ENCODE measurements around the gene TAF4B.

Gene TAF4B

DNA sequence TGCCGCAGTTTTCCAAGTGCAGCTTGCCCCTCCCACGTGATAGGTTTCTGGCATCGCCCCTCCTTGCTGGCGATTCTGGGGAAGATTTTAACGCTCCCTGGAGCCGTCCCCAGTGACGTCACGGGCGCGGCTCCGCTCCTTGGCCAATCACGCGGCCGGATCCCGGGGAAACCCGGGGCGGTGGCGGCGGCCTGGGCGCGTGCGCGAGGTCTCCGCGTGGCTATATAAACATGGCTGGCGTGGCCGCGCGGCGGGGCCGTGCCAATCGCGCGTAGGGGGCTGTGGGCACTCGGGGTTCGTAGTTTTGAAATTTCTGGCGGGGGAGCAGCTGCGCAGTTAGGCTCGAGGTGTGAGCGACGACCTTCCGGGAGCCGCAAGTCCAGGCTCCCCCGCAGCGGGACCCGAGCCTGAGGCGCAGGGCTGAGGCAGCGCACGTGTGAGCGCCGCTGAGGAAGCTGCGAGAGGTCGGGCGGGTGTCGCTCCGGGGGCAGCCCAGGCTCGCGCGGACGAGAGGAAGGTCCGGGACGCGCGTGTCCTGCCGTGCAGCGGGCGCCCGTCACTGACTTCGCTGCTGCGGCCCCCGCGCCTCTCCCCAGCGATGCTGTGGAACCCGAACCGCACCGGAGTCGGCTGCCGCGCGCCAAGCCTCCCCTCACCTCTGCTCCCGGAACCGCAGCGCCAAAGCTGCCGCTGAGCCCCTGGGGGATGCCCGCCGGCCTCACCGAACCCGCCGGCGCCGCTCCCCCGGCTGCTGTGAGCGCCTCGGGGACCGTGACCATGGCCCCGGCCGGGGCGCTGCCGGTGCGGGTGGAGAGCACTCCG, at the start of gene TAF4B (continued):
- peak; percentile 88 for TF ChIP-seq PRDM10 (tag by site-specific recombination; IDR thresholded peaks at IDR 0.05)
- peak; percentile 61; the same call in 1 of the 2 replicates for TF ChIP-seq BCL11B (tag by site-specific recombination; IDR thresholded peaks at IDR 0.05; ENCODE audit: low read depth)
- peak; percentile 79 for TF ChIP-seq ZFHX2 (tag by site-specific recombination; conservative IDR thresholded peaks at IDR 0.05)
- no peak for TF ChIP-seq BCL11A (tag by site-specific recombination; IDR thresholded peaks at IDR 0.05; ENCODE audit: low read depth)
- TF ChIP-seq ZBTB21 (tag by site-specific recombination; IDR thresholded peaks at IDR 0.05): peak; percentile 78
- TF ChIP-seq ZNF394 (tag by site-specific recombination; IDR thresholded peaks at IDR 0.05; ENCODE audit: borderline replicate concordance): no peak; the same call in 1 of the 2 replicates
- TF ChIP-seq ZBTB20 (tag by site-specific recombination; IDR thresholded peaks at IDR 0.05): peak; percentile 47; the same call in 1 of the 2 replicates
- peak; percentile 40 for TF ChIP-seq ZBTB8A (tag by site-specific recombination; IDR thresholded peaks at IDR 0.05)
- TF ChIP-seq ZFP3 (tag by site-specific recombination; IDR thresholded peaks at IDR 0.05; ENCODE audit: low read depth): no peak
- no peak for TF ChIP-seq HOXA7 (CRISPR knock-in tag; IDR thresholded peaks at IDR 0.05; ENCODE audit: borderline replicate concordance)
- TF ChIP-seq ZNF37A (tag by site-specific recombination; IDR thresholded peaks at IDR 0.05): no peak
- TF ChIP-seq YY1 (tag by site-specific recombination; IDR thresholded peaks at IDR 0.05): 0 out of 2 replicates have a peak, but pooled peaks have one; percentile 45
- no peak for TF ChIP-seq ZNF138 (tag by site-specific recombination; IDR thresholded peaks at IDR 0.05; ENCODE audit: borderline replicate concordance)
- TF ChIP-seq, protein P1, sequence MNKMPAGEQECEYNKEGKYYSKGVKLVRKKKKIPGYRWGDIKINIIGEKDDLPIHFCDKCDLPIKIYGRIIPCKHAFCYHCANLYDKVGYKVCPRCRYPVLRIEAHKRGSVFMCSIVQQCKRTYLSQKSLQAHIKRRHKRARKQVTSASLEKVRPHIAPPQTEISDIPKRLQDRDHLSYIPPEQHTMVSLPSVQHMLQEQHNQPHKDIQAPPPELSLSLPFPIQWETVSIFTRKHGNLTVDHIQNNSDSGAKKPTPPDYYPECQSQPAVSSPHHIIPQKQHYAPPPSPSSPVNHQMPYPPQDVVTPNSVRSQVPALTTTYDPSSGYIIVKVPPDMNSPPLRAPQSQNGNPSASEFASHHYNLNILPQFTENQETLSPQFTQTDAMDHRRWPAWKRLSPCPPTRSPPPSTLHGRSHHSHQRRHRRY (tag by site-specific recombination; IDR thresholded peaks at IDR 0.05): no peak
- 0 out of 2 replicates have a peak, but pooled peaks have one; percentile 42 for TF ChIP-seq ZNF391 (tag by site-specific recombination; IDR thresholded peaks at IDR 0.05; ENCODE audit: borderline replicate concordance, low read depth)
- peak; percentile 90 for TF ChIP-seq ZNF629 (tag by site-specific recombination; IDR thresholded peaks at IDR 0.05)
- peak; percentile 96 for TF ChIP-seq GLIS2 (tag by site-specific recombination; IDR thresholded peaks at IDR 0.05)
- TF ChIP-seq ZNF324 (tag by site-specific recombination; IDR thresholded peaks at IDR 0.05): no peak; the same call in 1 of the 2 replicates
- 0 out of 2 replicates have a peak, but pooled peaks have one; percentile 44 for TF ChIP-seq ZNF610 (tag by site-specific recombination; IDR thresholded peaks at IDR 0.05; ENCODE audit: borderline replicate concordance)
- TF ChIP-seq OSR2 (tag by site-specific recombination; IDR thresholded peaks at IDR 0.05): peak; percentile 70
- TF ChIP-seq REPIN1 (tag by site-specific recombination; IDR thresholded peaks at IDR 0.05; ENCODE audit: low read depth): no peak
- 0 out of 2 replicates have a peak, but pooled peaks have one; percentile 33 for TF ChIP-seq INSM2 (tag by site-specific recombination; IDR thresholded peaks at IDR 0.05)
- TF ChIP-seq ZNF792 (tag by site-specific recombination; IDR thresholded peaks at IDR 0.05): peak; percentile 73; the same call in 1 of the 2 replicates
- no peak for TF ChIP-seq GLI2 (tag by site-specific recombination; IDR thresholded peaks at IDR 0.05; ENCODE audit: borderline replicate concordance, low read depth)
- peak; percentile 56; the same call in 1 of the 2 replicates for TF ChIP-seq EGR2 (tag by site-specific recombination; IDR thresholded peaks at IDR 0.05; ENCODE audit: low read depth)
- TF ChIP-seq ZNF426 (tag by site-specific recombination; IDR thresholded peaks at IDR 0.05): no peak
- no peak for TF ChIP-seq ZNF623 (tag by site-specific recombination; IDR thresholded peaks at IDR 0.05)
- TF ChIP-seq YY2 (tag by site-specific recombination; IDR thresholded peaks at IDR 0.05): peak; percentile 68
- no peak; the same call in 1 of the 2 replicates for TF ChIP-seq ZBTB17 (tag by site-specific recombination; IDR thresholded peaks at IDR 0.05)
- no peak for TF ChIP-seq SCRT1 (tag by site-specific recombination; IDR thresholded peaks at IDR 0.05; ENCODE audit: borderline replicate concordance)
- TF ChIP-seq ZIC2 (tag by site-specific recombination; IDR thresholded peaks at IDR 0.05): peak; percentile 80
- no peak for TF ChIP-seq ZNF701 (tag by site-specific recombination; IDR thresholded peaks at IDR 0.05)
- TF ChIP-seq ZNF433 (tag by site-specific recombination; IDR thresholded peaks at IDR 0.05; ENCODE audit: low read depth): no peak

All from HEK293 (cell line).